WTC11 (cell line): ENCODE measurements around the gene GNL1. TPM values are rescaled to one million over a fixed set of nuclear protein-coding genes. Genes with fewer than 3 reads are reported as not detected.

Experiments used
- ATAC-seq: fragments of 200-7000 bp; cut with Tn5 transposase; 2 replicates; pipeline ENCODE4 v1.10.0; 2021; ENCODE audit warnings: mild to moderate bottlenecking, moderate library complexity
- CTCF ChIA-PET: fragments of 300-600 bp; sonication (Branson Sonifier 250); formaldehyde crosslinking; loops from one replicate; lab custom pipeline; 2021; ENCODE audit warnings: antibody characterized with exemption; lab: Charles Lee
- POLR2A ChIA-PET: fragments of 350-600 bp; sonication (Branson Sonifier 250); formaldehyde crosslinking; loops from one replicate; lab custom pipeline; 2021; ENCODE audit warnings: antibody characterized with exemption; lab: Charles Lee
- DNase-seq: peaks from one replicate; pipeline ENCODE4 v3.0.0; 2021; ENCODE audit warnings: low spot score
- H3K27ac Mint-ChIP-seq: 2 replicates; pipeline ENCODE4 v1.8.0; 2021; ENCODE audit warnings: mixed read lengths
- H3K27me3 Mint-ChIP-seq: 2 replicates; pipeline ENCODE4 v1.8.0; 2021; ENCODE audit warnings: low read depth, mild to moderate bottlenecking, moderate library complexity, mixed read lengths
- H3K36me3 Mint-ChIP-seq: 2 replicates; pipeline ENCODE4 v1.8.0; 2021; ENCODE audit warnings: mixed read lengths
- H3K4me1 Mint-ChIP-seq: 2 replicates; pipeline ENCODE4 v1.8.0; 2022; ENCODE audit warnings: mixed read lengths
- H3K4me3 Mint-ChIP-seq: 2 replicates; pipeline ENCODE4 v1.8.0; 2021; ENCODE audit warnings: mild to moderate bottlenecking, moderate library complexity, mixed read lengths
- H3K9me3 Mint-ChIP-seq: 2 replicates; pipeline ENCODE4 v1.8.0; 2021; ENCODE audit warnings: mixed read lengths
- ATF3 ChIP-seq: sonication (generic); formaldehyde crosslinking; conservative IDR thresholded peaks from 2 replicates; pipeline ENCODE4 v1.8.1; 2022; ENCODE audit warnings: mild to moderate bottlenecking, missing genetic modification reagents
- CDX4 ChIP-seq: fragments of 250-450 bp; sonication (Bioruptor Pico); IDR thresholded peaks from 2 replicates; pipeline ENCODE4 v1.9.0; 2021; ENCODE audit warnings: moderate library complexity, mild to moderate bottlenecking, inconsistent platforms, borderline replicate concordance
- CREM ChIP-seq: sonication (generic); formaldehyde crosslinking; IDR thresholded peaks from 2 replicates; pipeline ENCODE4 v1.8.1; 2022; ENCODE audit warnings: mild to moderate bottlenecking, missing genetic modification reagents, moderate library complexity
- EMX1 ChIP-seq: fragments of 250-450 bp; sonication (Bioruptor Pico); IDR thresholded peaks from 2 replicates; pipeline ENCODE4 v1.8.0; 2021; ENCODE audit warnings: mild to moderate bottlenecking
- ERG ChIP-seq: fragments of 250-450 bp; sonication (Bioruptor Pico); IDR thresholded peaks from 2 replicates; pipeline ENCODE4 v1.8.0; 2021; ENCODE audit warnings: mild to moderate bottlenecking
- FOXK1 ChIP-seq: sonication (generic); formaldehyde crosslinking; IDR thresholded peaks from 2 replicates; pipeline ENCODE4 v1.8.0; 2022; ENCODE audit warnings: mild to moderate bottlenecking, moderate library complexity, missing genetic modification reagents
- KAT7 ChIP-seq: sonication (generic); formaldehyde crosslinking; IDR thresholded peaks from 2 replicates; pipeline ENCODE4 v1.8.1; 2023; ENCODE audit warnings: missing genetic modification reagents, mild to moderate bottlenecking, borderline replicate concordance
- MYBL2 ChIP-seq: sonication (generic); formaldehyde crosslinking; IDR thresholded peaks from 2 replicates; pipeline ENCODE4 v1.8.1; 2023; ENCODE audit warnings: mild to moderate bottlenecking, moderate library complexity, missing genetic modification reagents
- NFATC4 ChIP-seq: fragments of 250-450 bp; sonication (Bioruptor Pico); IDR thresholded peaks from 2 replicates; pipeline ENCODE4 v1.9.0; 2021; ENCODE audit warnings: mild to moderate bottlenecking
- STAT6 ChIP-seq: sonication (generic); formaldehyde crosslinking; conservative IDR thresholded peaks from 2 replicates; pipeline ENCODE4 v1.8.1; 2023; ENCODE audit warnings: mild to moderate bottlenecking, low read depth, missing genetic modification reagents, moderate library complexity
- TEAD1 ChIP-seq: sonication (generic); formaldehyde crosslinking; IDR thresholded peaks from 2 replicates; pipeline ENCODE4 v1.8.0; 2022; ENCODE audit warnings: mild to moderate bottlenecking, missing genetic modification reagents
- ZBTB21 ChIP-seq: sonication (generic); formaldehyde crosslinking; IDR thresholded peaks from 2 replicates; pipeline ENCODE4 v1.8.1; 2023; ENCODE audit warnings: mild to moderate bottlenecking, missing genetic modification reagents, borderline replicate concordance
- ZNF121 ChIP-seq: sonication (generic); formaldehyde crosslinking; IDR thresholded peaks from 2 replicates; pipeline ENCODE4 v1.8.0; 2023; ENCODE audit warnings: missing genetic modification reagents
- ZNF138 ChIP-seq: sonication (generic); formaldehyde crosslinking; conservative IDR thresholded peaks from 2 replicates; pipeline ENCODE4 v1.8.1; 2022; ENCODE audit warnings: mild to moderate bottlenecking, moderate library complexity, missing genetic modification reagents
- ZNF219 ChIP-seq: sonication (generic); formaldehyde crosslinking; IDR thresholded peaks from 2 replicates; pipeline ENCODE4 v1.8.0; 2023; ENCODE audit warnings: missing genetic modification reagents, mild to moderate bottlenecking, borderline replicate concordance
- ZNF396 ChIP-seq: fragments of 250-450 bp; sonication (Bioruptor Pico); IDR thresholded peaks from 2 replicates; pipeline ENCODE4 v1.8.0; 2021; ENCODE audit warnings: mild to moderate bottlenecking, moderate library complexity, borderline replicate concordance
- ZNF416 ChIP-seq: fragments of 250-450 bp; sonication (Bioruptor Pico); IDR thresholded peaks from 2 replicates; pipeline ENCODE4 v1.9.0; 2021; ENCODE audit warnings: mild to moderate bottlenecking, inconsistent platforms
- total RNA-seq: library from RNA; stranded (reverse); gene quantifications from 3 replicates; pipeline ENCODE4 v1.2.3, GENCODE V29; 2021
- TF ChIP-seq, protein P1 (sequence below): sonication (generic); formaldehyde crosslinking; IDR thresholded peaks from 2 replicates; pipeline ENCODE4 v1.8.0; 2023; ENCODE audit warnings: mild to moderate bottlenecking, missing genetic modification reagents
- TF ChIP-seq, protein P2 (sequence below): sonication (generic); formaldehyde crosslinking; IDR thresholded peaks from 2 replicates; pipeline ENCODE4 v1.8.0; 2022; ENCODE audit warnings: mild to moderate bottlenecking, missing genetic modification reagents
- TF ChIP-seq, protein P3 (sequence below): fragments of 250-450 bp; sonication (Bioruptor Pico); IDR thresholded peaks from 2 replicates; pipeline ENCODE4 v1.9.0; 2021; ENCODE audit warnings: mild to moderate bottlenecking, borderline replicate concordance
- TF ChIP-seq, protein P4 (sequence below): sonication (generic); formaldehyde crosslinking; IDR thresholded peaks from 2 replicates; pipeline ENCODE4 v1.8.1; 2023; ENCODE audit warnings: mild to moderate bottlenecking, missing genetic modification reagents

GNL1 gene
- total RNA-seq, 1 experiment from 2014 or later: 85.7 TPM

DNA sequence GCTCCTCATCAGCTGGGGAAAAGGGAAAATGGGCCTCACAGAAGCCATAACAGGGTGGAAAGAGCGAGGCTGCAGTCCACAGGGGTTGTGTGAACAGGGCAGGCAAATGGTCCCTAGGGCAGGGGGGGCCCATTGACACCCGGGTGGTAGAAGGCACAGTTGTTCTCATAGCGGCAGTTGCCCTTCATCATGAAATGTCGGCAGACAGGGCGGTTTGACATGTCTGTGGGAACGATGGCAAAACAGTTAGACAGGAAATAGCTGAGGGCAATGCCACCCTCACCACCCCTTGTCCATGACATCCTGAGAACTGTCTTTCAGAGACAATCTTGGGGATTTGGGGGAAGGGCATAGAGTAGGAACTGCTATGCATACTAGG lies 45.1 kb upstream of the GNL1 start:
- Mint-ChIP-seq H3K36me3 (peaks cover 59% of the 10 kb centered on the region), H3K27ac (no peak overlapping the region), H3K27me3 (no peaks in the 10 kb centered on the region), H3K4me3 (no peak overlapping the region), H3K9me3 (no peaks in the 10 kb centered on the region), H3K4me1 (no peaks in the 10 kb centered on the region)
- ATAC-seq (no peak), DNase-seq (no peak)
- ChIA-PET CTCF (interaction anchor here (1.2 to 2.7 kb wide), 3 partner anchors 60 to 148 kb away, joined by 3 to 5 read pairs (median 3); no protein-coding TSS in a partner anchor), POLR2A (interaction anchor here (1.3 to 1.8 kb wide), 2 partner anchors 11 to 13 kb away, joined by 6 to 7 read pairs; no protein-coding TSS in a partner anchor)
- TF ChIP-seq MYBL2 (CRISPR knock-in tag) (no peak), ZNF219 (CRISPR knock-in tag) (no peak), ZNF121 (CRISPR knock-in tag) (no peak), CDX4 (no peak), NFATC4 (no peak), ATF3 (CRISPR knock-in tag) (no peak), TEAD1 (CRISPR knock-in tag) (no peak), CREM (CRISPR knock-in tag) (no peak), KAT7 (CRISPR knock-in tag) (no peak), FOXK1 (no peak), ZNF416 (no peak), ERG (CRISPR knock-in tag) (no peak), EMX1 (CRISPR knock-in tag) (no peak)
- TF ChIP-seq, protein P1, sequence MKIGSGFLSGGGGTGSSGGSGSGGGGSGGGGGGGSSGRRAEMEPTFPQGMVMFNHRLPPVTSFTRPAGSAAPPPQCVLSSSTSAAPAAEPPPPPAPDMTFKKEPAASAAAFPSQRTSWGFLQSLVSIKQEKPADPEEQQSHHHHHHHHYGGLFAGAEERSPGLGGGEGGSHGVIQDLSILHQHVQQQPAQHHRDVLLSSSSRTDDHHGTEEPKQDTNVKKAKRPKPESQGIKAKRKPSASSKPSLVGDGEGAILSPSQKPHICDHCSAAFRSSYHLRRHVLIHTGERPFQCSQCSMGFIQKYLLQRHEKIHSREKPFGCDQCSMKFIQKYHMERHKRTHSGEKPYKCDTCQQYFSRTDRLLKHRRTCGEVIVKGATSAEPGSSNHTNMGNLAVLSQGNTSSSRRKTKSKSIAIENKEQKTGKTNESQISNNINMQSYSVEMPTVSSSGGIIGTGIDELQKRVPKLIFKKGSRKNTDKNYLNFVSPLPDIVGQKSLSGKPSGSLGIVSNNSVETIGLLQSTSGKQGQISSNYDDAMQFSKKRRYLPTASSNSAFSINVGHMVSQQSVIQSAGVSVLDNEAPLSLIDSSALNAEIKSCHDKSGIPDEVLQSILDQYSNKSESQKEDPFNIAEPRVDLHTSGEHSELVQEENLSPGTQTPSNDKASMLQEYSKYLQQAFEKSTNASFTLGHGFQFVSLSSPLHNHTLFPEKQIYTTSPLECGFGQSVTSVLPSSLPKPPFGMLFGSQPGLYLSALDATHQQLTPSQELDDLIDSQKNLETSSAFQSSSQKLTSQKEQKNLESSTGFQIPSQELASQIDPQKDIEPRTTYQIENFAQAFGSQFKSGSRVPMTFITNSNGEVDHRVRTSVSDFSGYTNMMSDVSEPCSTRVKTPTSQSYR (CRISPR knock-in tag): no peak

- no peak for DNase-seq
- no peak overlapping the region for H3K27ac Mint-ChIP-seq
- no peaks in the 10 kb centered on the region for H3K27me3 Mint-ChIP-seq
- CTCF ChIA-PET: interaction anchor here (1.2 to 2.7 kb wide), 3 partner anchors 59 to 147 kb away, joined by 3 to 5 read pairs (median 3); no protein-coding TSS in a partner anchor
- peaks cover 51% of the 10 kb centered on the region for H3K36me3 Mint-ChIP-seq
- POLR2A ChIA-PET: interaction anchor here (1.2 to 1.8 kb wide), 3 partner anchors 10 to 14 kb away, joined by 6 to 7 read pairs (median 6); no protein-coding TSS in a partner anchor
- no peak for ATAC-seq
- no peaks in the 10 kb centered on the region for H3K4me1 Mint-ChIP-seq
- no peak overlapping the region for H3K4me3 Mint-ChIP-seq
- no peaks in the 10 kb centered on the region for H3K9me3 Mint-ChIP-seq
- TF ChIP-seq KAT7 (CRISPR knock-in tag) (no peak), ZNF138 (CRISPR knock-in tag) (no peak), FOXK1 (no peak), NFATC4 (no peak), ZNF396 (CRISPR knock-in tag) (no peak), ZBTB21 (CRISPR knock-in tag) (no peak), STAT6 (CRISPR knock-in tag) (no peak)
- TF ChIP-seq, protein P2, sequence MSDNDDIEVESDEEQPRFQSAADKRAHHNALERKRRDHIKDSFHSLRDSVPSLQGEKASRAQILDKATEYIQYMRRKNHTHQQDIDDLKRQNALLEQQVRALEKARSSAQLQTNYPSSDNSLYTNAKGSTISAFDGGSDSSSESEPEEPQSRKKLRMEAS (CRISPR knock-in tag): no peak
- TF ChIP-seq, protein P3, sequence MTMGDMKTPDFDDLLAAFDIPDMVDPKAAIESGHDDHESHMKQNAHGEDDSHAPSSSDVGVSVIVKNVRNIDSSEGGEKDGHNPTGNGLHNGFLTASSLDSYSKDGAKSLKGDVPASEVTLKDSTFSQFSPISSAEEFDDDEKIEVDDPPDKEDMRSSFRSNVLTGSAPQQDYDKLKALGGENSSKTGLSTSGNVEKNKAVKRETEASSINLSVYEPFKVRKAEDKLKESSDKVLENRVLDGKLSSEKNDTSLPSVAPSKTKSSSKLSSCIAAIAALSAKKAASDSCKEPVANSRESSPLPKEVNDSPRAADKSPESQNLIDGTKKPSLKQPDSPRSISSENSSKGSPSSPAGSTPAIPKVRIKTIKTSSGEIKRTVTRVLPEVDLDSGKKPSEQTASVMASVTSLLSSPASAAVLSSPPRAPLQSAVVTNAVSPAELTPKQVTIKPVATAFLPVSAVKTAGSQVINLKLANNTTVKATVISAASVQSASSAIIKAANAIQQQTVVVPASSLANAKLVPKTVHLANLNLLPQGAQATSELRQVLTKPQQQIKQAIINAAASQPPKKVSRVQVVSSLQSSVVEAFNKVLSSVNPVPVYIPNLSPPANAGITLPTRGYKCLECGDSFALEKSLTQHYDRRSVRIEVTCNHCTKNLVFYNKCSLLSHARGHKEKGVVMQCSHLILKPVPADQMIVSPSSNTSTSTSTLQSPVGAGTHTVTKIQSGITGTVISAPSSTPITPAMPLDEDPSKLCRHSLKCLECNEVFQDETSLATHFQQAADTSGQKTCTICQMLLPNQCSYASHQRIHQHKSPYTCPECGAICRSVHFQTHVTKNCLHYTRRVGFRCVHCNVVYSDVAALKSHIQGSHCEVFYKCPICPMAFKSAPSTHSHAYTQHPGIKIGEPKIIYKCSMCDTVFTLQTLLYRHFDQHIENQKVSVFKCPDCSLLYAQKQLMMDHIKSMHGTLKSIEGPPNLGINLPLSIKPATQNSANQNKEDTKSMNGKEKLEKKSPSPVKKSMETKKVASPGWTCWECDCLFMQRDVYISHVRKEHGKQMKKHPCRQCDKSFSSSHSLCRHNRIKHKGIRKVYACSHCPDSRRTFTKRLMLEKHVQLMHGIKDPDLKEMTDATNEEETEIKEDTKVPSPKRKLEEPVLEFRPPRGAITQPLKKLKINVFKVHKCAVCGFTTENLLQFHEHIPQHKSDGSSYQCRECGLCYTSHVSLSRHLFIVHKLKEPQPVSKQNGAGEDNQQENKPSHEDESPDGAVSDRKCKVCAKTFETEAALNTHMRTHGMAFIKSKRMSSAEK (CRISPR knock-in tag): no peak
- TF ChIP-seq, protein P4, sequence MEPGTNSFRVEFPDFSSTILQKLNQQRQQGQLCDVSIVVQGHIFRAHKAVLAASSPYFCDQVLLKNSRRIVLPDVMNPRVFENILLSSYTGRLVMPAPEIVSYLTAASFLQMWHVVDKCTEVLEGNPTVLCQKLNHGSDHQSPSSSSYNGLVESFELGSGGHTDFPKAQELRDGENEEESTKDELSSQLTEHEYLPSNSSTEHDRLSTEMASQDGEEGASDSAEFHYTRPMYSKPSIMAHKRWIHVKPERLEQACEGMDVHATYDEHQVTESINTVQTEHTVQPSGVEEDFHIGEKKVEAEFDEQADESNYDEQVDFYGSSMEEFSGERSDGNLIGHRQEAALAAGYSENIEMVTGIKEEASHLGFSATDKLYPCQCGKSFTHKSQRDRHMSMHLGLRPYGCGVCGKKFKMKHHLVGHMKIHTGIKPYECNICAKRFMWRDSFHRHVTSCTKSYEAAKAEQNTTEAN (CRISPR knock-in tag): no peak
These were observed 44.2 kb upstream of the GNL1 start for GRCh38 chr6:30600451-30600961.
